Calu3 (cell line): ENCODE results near the gene PPP1R16B. TPM values are rescaled to one million over a fixed set of nuclear protein-coding genes. Genes with fewer than 3 reads are reported as not detected.

Experiments used
- BruUV-seq: library from RNA; stranded (reverse); fragments of 400-500 nt; replicated peaks from 2 replicates; lab custom pipeline; 2021; lab: Mats Ljungman, UMichigan
- CTCF ChIA-PET: fragments of 300-600 bp; sonication (Branson Sonifier 250); formaldehyde crosslinking; loops from one replicate; lab custom pipeline; 2022; ENCODE audit warnings: antibody characterized with exemption; lab: Charles Lee
- DNase-seq: peaks from one replicate; pipeline ENCODE4 v3.0.0; 2022
- H3K27ac Mint-ChIP-seq: one replicate; pipeline ENCODE4 v1.8.0; 2022; ENCODE audit warnings: mixed read lengths; ENCODE audit not compliant: unreplicated experiment
- H3K27me3 Mint-ChIP-seq: one replicate; pipeline ENCODE4 v1.8.0; 2022; ENCODE audit warnings: mixed read lengths; ENCODE audit not compliant: unreplicated experiment
- H3K36me3 Mint-ChIP-seq: one replicate; pipeline ENCODE4 v1.8.0; 2022; ENCODE audit warnings: mild to moderate bottlenecking, moderate library complexity, mixed read lengths; ENCODE audit not compliant: insufficient read depth, unreplicated experiment
- H3K4me1 Mint-ChIP-seq: one replicate; pipeline ENCODE4 v1.8.0; 2022; ENCODE audit warnings: mild to moderate bottlenecking, low read depth, mixed read lengths; ENCODE audit not compliant: unreplicated experiment
- H3K4me3 Mint-ChIP-seq: one replicate; pipeline ENCODE4 v1.8.0; 2022; ENCODE audit warnings: mild to moderate bottlenecking, low read depth, moderate library complexity, mixed read lengths; ENCODE audit not compliant: unreplicated experiment
- H3K9me3 Mint-ChIP-seq: one replicate; pipeline ENCODE4 v1.8.0; 2022; ENCODE audit warnings: low read depth, mixed read lengths; ENCODE audit not compliant: unreplicated experiment
- CTCF ChIP-seq: fragments of 200-600 bp; IDR thresholded peaks from one replicate; pipeline ENCODE4 v1.8.0; 2022; ENCODE audit warnings: antibody characterized with exemption; ENCODE audit not compliant: unreplicated experiment
- intact Hi-C: fragments of 100-400 bp; cut with micrococcal nuclease; formaldehyde crosslinking; loops from one replicate; pipeline ENCODE4 v1.10.0; 2022; ENCODE audit not compliant: unreplicated experiment
- total RNA-seq: library from RNA; stranded (reverse); gene quantifications from 2 replicates; pipeline ENCODE4 v1.2.3, GENCODE V29; 2022

Gene PPP1R16B
- total RNA-seq, 1 experiment from 2014 or later, result not detected

GRCh38 chr20:38873050-38873581, 67.6 kb downstream of the PPP1R16B start:
- Mint-ChIP-seq H3K9me3 (no peaks in the 10 kb centered on the region), H3K27me3 (peaks cover 7% of the 10 kb centered on the region), H3K4me1 (peaks cover 28% of the 10 kb centered on the region), H3K36me3 (no peaks in the 10 kb centered on the region), H3K4me3 (no peak overlapping the region), H3K27ac (no peak overlapping the region)
- DNase-seq, result no peak
- CTCF ChIA-PET, result no interaction called here
- BruUV-seq, result no TSS peak
- TF ChIP-seq CTCF, result no peak
- intact Hi-C loops, result loop anchor here (10.0 kb wide), 1 partner anchor 108 kb away; no protein-coding TSS in a partner anchor

GRCh38 chr20:38874460-38875174, 69.1 kb downstream of the PPP1R16B start:
- Mint-ChIP-seq H3K36me3 (no peaks in the 10 kb centered on the region), H3K27ac (no peak overlapping the region), H3K4me3 (no peak overlapping the region), H3K4me1 (peaks cover 28% of the 10 kb centered on the region), H3K9me3 (no peaks in the 10 kb centered on the region), H3K27me3 (peaks cover 22% of the 10 kb centered on the region)
- CTCF ChIA-PET, result interaction anchor here (1.0 kb wide), 1 partner anchor 20 kb away, joined by 3 read pairs; no protein-coding TSS in a partner anchor
- BruUV-seq, result no TSS peak
- no peak for TF ChIP-seq CTCF
- intact Hi-C loops, result loop anchor here (10.0 kb wide), 1 partner anchor 110 kb away; no protein-coding TSS in a partner anchor
- no peak for DNase-seq

GRCh38 chr20:38875175-38875993, 69.9 kb downstream of the PPP1R16B start:
- no peak for TF ChIP-seq CTCF
- CTCF ChIA-PET, result interaction anchor here (1.0 kb wide), 1 partner anchor 19 kb away, joined by 3 read pairs; no protein-coding TSS in a partner anchor
- no TSS peak for BruUV-seq
- Mint-ChIP-seq H3K9me3 (no peaks in the 10 kb centered on the region), H3K36me3 (no peaks in the 10 kb centered on the region), H3K4me3 (no peak overlapping the region), H3K27me3 (peaks cover 28% of the 10 kb centered on the region), H3K27ac (no peak overlapping the region), H3K4me1 (peaks cover 22% of the 10 kb centered on the region)
- intact Hi-C loops, result loop anchor here (10.0 kb wide), 1 partner anchor 111 kb away; no protein-coding TSS in a partner anchor
- DNase-seq, result no peak

- H3K27ac Mint-ChIP-seq, result no peak overlapping the region
- H3K9me3 Mint-ChIP-seq, result no peaks in the 10 kb centered on the region
- DNase-seq, result no peak
- no peak for TF ChIP-seq CTCF
- CTCF ChIA-PET, result no interaction called here
- no TSS peak for BruUV-seq
- no peaks in the 10 kb centered on the region for H3K36me3 Mint-ChIP-seq
- intact Hi-C loops, result loop anchor here (10.0 kb wide), 1 partner anchor 113 kb away; no protein-coding TSS in a partner anchor
- no peak overlapping the region for H3K4me3 Mint-ChIP-seq
- peaks cover 1% of the 10 kb centered on the region for H3K4me1 Mint-ChIP-seq
- peaks cover 49% of the 10 kb centered on the region for H3K27me3 Mint-ChIP-seq
Measured at GRCh38 chr20:38877483-38877882, 72.0 kb downstream of the PPP1R16B start.
